HTR-8/SVneo (cell line): Measurements from ENCODE around the gene GLIS1.

Experiments used
- DNase-seq: peaks from one replicate; pipeline ENCODE4 v3.0.0; 2011; ENCODE audit warnings: low spot score, mixed read lengths; ENCODE audit not compliant: insufficient read length
- FAIRE-seq: peaks from 2 replicates; lab custom pipeline; 2011; peaks lifted over from hg19 to GRCh38; lab: Jason Lieb, UNC

Gene GLIS1

DNA sequence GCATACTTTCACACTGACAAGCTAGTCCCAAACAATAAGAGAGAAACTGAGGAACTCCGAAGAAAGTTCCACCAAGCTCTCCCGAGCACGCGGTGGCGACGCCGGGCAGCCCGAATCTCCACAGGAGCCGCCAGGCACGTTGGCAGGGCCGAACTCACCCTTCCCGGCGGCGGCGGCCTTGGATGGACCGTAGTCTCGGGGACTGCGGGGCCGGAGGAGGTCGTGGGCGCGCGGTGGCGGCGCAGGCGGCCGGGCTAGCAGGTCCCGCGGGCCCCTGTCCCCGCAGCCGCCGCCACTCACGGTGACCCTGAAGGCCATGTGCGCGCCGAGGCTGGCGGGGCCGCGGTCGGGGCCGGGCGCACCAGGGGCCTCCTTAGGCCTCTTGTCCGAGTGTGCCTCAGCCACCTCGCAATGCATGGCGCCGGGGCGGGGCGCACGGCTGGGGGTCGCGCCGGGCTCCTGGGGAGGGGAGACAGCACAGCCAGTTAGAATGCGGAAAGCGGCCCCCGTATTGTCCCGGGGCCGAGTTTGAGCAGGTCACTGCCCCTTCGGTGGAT lies 1.2 kb downstream of the GLIS1 start:
- no peak for FAIRE-seq
- no peak for DNase-seq

DNA sequence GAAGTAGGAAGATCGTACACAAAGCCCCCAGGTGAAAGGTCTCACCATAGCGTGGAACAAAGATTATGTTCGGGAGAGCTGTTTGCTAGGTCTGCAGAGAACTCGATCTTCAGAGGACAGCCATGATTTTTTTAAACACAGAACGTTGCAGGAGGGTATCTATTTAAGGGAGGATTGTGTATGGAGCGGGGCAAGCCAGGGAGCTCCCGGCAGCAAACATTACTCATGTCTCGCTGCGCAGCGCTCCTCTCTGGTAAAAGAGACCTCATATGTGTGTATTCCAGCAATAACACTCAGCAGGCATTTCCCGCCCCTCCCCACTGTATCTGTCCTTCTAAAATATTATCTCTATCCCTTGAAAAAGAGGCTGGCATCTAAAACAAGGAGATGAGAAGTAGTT lies 2.7 kb downstream of the GLIS1 start:
- FAIRE-seq = no peak
- DNase-seq = no peak

DNA sequence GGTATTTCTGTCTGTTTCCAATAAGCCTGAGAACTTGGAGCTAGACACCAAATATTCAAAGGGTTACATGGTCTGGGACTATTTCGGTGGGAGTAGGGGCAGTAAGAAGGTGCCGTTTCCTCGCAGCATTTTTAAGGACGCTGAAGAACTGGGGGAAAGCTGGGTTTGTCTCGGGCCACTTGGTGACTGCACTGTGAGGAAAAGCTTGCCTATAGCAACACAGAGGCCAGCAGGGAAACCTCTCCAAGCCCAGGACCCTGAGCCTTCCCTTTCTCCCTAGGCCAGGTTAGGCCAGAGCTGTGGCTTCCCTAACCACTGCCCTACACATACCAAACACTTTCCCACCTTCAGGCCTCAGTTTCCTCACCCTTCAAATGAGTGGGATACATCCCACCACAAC lies 3.3 kb downstream of the GLIS1 start:
- no peak for FAIRE-seq
- no peak for DNase-seq

GRCh38 chr1:53735261-53735660 lies 3.7 kb downstream of the GLIS1 start:
- FAIRE-seq = no peak
- DNase-seq = no peak

- no peak for DNase-seq
- peak; percentile 26 for FAIRE-seq
These were observed 4.2 kb downstream of the GLIS1 start for GRCh38 chr1:53734650-53735211.

DNA sequence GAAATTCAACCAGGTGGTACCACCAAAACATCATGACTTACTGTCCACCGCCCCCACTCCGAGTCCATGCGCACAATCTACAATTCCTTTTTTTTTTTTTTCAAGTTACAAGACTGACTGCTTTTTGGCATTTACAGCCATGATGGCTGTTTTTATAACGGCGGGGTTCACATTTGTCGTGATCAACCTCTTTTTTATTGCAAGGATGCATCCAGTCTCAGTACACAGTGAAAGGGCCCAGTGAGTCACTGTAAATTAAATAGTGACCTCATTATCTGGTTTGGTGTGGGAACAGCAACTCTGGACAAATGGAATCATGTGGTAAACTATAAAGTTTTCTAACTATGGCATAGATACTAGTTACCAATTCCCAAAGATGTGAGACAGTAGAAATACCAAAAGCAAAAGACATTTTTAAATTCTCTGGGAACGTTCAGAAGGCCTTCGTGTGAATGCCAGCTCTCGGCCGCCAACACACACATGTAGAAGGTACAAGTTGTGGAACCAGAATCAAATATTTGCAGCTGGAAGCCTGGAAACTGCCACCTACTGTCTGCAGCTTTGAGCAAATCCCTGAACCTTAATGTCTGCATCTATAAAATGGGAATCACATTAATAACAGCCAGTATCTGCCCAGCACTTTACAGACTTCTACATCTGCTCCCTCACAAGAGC lies 4.9 kb downstream of the GLIS1 start:
- FAIRE-seq (no peak), DNase-seq (peak; percentile 28)

DNA sequence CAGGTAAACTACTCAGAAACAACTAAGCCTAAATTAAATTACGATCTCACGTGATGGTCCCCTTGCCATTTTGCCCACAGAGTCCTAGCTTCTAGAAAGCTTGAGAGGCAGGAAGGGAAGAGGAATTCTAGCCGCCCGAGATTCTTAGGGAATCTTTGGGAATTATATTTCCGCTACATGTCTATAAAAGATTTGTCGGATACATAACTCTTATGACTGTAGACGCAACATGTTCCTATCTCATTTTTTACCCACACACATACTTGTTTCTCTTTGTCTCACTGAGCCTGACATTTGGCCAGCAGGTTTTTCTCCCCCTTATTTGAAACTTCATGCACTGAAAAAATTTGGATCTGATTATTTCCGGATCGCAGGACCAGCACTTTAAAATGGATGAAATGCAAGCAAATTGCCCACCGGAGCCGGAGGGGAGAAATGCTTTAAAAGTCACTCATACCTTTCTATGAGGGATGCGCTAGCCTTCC lies 5.5 kb downstream of the GLIS1 start:
- FAIRE-seq = no peak

DNA sequence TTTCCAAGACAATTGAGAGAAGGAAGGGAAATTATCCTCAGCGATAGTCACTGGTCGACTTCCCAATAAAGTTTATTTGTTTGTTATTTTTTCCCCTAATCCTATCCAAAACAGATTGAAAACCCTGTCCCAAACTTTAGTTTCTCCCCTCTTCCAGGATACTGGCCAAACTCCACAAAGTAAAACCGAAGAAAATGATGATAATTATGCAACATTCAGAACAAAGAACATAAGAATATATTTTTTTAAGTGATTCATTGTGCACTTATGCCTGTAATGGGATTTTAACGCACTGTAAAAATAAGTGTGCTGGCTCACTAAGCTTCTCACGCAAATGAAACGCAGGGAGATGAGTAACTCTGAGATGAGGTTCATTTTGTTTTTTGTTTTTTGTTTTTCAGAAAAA lies 6.0 kb downstream of the GLIS1 start:
- DNase-seq = no peak
- no peak for FAIRE-seq

More for the DNA sequence above, 5.5 kb downstream of the GLIS1 start:
- DNase-seq = no peak

GRCh38 chr1:53732409-53732808 lies 6.6 kb downstream of the GLIS1 start:
- FAIRE-seq (no peak), DNase-seq (no peak)

- DNase-seq = no peak
- no peak for FAIRE-seq
These were observed 7.1 kb downstream of the GLIS1 start for GRCh38 chr1:53731779-53732305.

GRCh38 chr1:53731043-53731600 lies 7.8 kb downstream of the GLIS1 start:
- FAIRE-seq = no peak
- no peak for DNase-seq

- DNase-seq = no peak
- no peak for FAIRE-seq
These were observed 8.6 kb downstream of the GLIS1 start for GRCh38 chr1:53730224-53730865.

DNA sequence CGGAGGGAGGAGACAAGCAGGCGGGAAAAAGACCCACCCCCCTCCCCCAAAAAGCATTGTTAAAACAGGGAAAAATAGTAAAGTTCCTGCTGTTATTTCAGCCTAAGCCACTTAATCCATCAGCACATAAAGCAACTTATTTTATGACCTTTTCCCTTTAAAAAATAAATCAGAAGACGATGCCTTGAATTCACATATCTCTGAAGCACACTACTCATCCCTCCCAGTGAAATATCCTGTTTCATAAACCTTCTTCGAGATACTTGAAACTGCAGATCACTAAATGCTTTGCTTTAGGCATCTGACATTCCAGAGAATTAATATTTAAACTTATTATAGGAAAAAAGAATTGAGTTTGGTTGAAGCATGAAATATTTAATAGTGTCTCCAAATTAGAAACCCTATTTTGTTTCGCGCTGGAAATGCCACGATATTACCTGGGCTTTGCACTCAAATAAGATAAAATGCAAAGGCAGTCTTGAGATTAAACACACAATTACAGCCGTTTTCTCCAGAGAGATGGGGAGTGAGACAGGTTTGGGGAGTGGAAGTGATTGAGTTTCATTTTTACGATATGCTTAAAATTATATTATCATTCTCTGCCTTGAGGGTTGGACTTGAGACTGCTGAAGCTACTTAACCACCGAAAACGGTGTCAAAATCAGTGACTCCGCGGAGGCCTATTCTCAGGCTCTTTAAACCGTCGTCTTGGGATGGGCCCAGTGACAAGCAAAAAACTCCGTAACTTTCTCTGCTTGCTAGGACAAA lies 9.3 kb downstream of the GLIS1 start:
- FAIRE-seq = no peak

GRCh38 chr1:53728702-53729455 lies 10.1 kb downstream of the GLIS1 start:
- DNase-seq (no peak), FAIRE-seq (no peak)

More for the DNA sequence above, 9.3 kb downstream of the GLIS1 start:
- DNase-seq = no peak

DNA sequence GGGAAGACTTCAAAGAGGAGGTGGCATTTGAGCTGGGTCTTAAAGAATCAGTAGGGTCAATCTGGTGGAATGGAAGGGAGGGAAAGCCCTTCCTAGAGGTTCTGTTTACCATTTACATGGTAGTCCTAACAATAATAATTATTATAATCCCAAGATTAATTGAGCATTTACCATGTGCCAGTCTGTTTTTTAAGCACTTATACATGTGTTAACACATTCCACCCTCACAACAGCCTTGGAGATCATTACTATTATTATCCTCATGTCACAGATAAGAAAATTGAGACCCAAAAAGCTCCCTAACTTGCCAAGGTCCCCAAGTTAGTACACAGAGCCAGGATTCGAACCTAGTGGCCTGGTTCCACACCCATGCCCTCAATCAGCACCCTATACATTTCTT lies 10.8 kb downstream of the GLIS1 start:
- DNase-seq = no peak
- FAIRE-seq = no peak

DNA sequence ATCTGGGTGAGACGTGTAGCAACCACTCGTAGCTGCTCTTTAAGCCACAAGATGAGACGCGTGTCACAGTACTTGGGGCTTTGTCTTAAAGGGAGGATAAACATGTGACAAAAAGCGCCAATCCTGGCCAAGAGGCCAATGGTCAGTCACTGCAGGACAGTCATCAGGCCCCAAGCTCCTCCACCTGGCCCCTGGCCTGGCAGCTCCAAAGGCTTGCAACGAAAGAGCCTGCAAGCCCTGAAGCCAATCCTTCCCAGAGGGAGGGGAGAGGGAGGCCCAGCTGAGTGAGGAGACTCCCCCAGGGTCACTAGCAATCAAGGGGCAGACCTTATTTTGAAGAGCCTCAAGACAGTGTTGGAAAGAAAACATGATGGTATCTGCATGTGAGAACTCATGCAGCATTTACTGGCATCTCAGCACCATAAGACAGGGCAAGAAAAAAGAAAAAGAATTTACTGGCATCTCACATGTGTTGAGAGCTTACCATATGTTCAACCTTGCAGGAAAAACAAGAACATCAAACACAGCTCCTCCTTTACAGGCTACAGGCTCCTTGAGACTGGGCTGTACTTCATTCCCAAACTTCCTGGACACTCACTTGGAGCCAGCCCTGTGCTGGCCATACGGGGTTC lies 11.4 kb downstream of the GLIS1 start:
- no peak for DNase-seq
- no peak for FAIRE-seq

DNA sequence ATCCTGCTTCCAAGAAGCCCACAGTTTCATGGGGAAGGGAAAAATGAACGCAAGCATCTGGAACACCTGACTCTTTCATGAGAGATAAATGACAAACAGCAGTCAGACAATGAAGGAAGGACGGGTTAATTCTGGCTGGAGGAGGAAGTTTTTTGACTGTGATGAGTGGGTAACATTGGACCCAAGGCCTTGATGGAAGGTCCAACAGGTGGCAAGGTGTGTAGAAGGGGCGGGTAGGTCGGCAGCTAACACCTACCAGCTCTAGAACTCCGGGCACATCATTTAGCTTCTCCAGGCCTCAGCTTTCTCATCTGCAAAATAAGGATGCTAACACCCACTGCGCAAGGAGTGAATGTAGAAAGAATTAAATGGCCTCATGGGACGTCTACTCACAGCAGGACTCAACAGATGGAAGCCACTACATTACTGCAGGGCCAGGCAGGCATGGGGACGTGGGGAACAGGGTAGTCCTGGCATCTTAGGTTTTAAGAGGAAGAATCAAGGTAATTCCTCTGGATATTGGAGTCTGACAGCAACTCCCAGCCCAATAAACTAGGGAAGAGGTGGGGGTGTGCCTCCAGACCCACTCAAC lies 12.9 kb downstream of the GLIS1 start:
- no peak for FAIRE-seq
- DNase-seq = no peak

GRCh38 chr1:53725238-53725689 lies 13.7 kb downstream of the GLIS1 start:
- no peak for FAIRE-seq
- no peak for DNase-seq
